ENCODE results near the gene PACRG. TPM values are rescaled to one million over a fixed set of nuclear protein-coding genes. Genes with fewer than 3 reads are reported as not detected.
A peak's percentile ranks its signal among the peaks of the same experiment; 100 is the strongest.

PACRG gene
- polyA plus RNA-seq, 1 of the 3 experiments (the other 2 are of a cell fraction), result 0.56 TPM

GRCh38 chr6:163165922-163166321 lies 438.1 kb downstream of the PACRG start:
- Histone ChIP-seq H3K79me2 (ENCODE audit: insufficient read depth) (no peaks in the 10 kb centered on the region), H3F3A (replicated peaks; ENCODE audit: insufficient read depth) (no peaks in the 10 kb centered on the region), H3K9me3 (no peaks in the 10 kb centered on the region), H3K9ac (no peak overlapping the region), H3K9me2 (no peaks in the 10 kb centered on the region), H2AFZ (ENCODE audit: low read depth) (no peak overlapping the region), H3K27me3 (ENCODE audit: insufficient read depth) (no peaks in the 10 kb centered on the region), H3K4me1 (ENCODE audit: control insufficient read depth in 1 of 2, insufficient read depth in 2 of 2, low read depth in 1 of 2, low read length in 1 of 2) (peaks cover 0 to 13% of the 10 kb centered on the region in 2 experiments; a peak in 2 of 4 replicates), H4K20me1 (ENCODE audit: insufficient read depth) (no peaks in the 10 kb centered on the region), H3K4me2 (no peak overlapping the region), H3K4me3 (ENCODE audit: low read depth in 2 of 2, low read length in 1 of 2) (no peak overlapping the region), H3K27ac (ENCODE audit: low read depth in 2 of 2, low read length in 1 of 2) (peak overlapping the region in 1 of 2 experiments; percentile 89; a peak in 2 of 4 replicates), H3K36me3 (replicated peaks in 1 of 2; ENCODE audit: control insufficient read depth in 1 of 2, insufficient read depth in 2 of 2, low read length in 1 of 2) (no peaks in the 10 kb centered on the region)
- ChIA-PET POLR2A (no interaction called here), CTCF (interaction anchor here (1.1 to 2.0 kb wide), 2 partner anchors 9 to 14 kb away, joined by 3 to 8 read pairs; no protein-coding TSS in a partner anchor)
- TF ChIP-seq FOXJ3 (CRISPR knock-in tag; IDR thresholded peaks at IDR 0.05), result peak; percentile 77; the same call in 1 of the 2 replicates
- TF ChIP-seq MEF2A (IDR thresholded peaks at IDR 0.05; ENCODE audit: borderline replicate concordance, low read depth), result no peak
- TF ChIP-seq CHD2 (IDR thresholded peaks at IDR 0.05; ENCODE audit: low read length, partially characterized antibody), result peak; percentile 51
- TF ChIP-seq EP300 (IDR thresholded peaks at IDR 0.05; ENCODE audit: borderline replicate concordance in 1 of 2, low read depth in 1 of 2, low read length in 1 of 2), result peak in 1 of 2 experiments; percentile 79; a peak in 2 of 4 replicates
- TF ChIP-seq MXI1 (IDR thresholded peaks at IDR 0.05; ENCODE audit: low read depth, low read length), result peak; percentile 79; the same call in 1 of the 2 replicates
- TF ChIP-seq GATA2 (CRISPR knock-in tag; IDR thresholded peaks at IDR 0.05), result peak; percentile 72
- no peak for TF ChIP-seq MAX (IDR thresholded peaks at IDR 0.05; ENCODE audit: low read depth)
- TF ChIP-seq RAD21 (IDR thresholded peaks at IDR 0.05; ENCODE audit: low read length), result peak; percentile 40
- no peak for TF ChIP-seq JUND (IDR thresholded peaks at IDR 0.05)
- peak; percentile 25; the same call in 1 of the 2 replicates for TF ChIP-seq RCOR1 (IDR thresholded peaks at IDR 0.05; ENCODE audit: low read length)
- no peak for TF ChIP-seq FOXM1 (IDR thresholded peaks at IDR 0.05; ENCODE audit: low read depth)
- TF ChIP-seq ELF1 (IDR thresholded peaks at IDR 0.05), result no peak
- WGBS (ENCODE audit: low lambda C conversion rate), result 34% methylated on average over 14 of the region's 14 CpGs
- peak; percentile 84 for DNase-seq

DNA sequence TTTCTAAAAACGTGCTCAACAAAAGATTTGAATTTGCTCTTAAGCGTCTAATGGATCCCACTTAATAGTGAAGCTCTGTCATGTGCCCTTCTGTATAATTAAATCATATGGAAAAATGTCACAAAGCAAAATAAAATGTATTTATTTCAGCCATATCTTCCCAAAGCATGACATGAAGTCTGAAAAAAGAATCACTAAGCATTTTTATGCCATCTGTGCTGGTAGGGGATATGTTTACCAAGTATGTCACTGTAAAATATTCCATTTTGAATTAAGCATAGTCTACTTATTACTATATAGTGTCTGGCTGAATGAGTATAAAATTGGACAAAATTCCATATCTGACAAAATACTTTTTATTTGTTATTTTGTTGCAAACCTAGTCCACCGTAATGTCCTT lies 438.7 kb downstream of the PACRG start:
- Histone ChIP-seq H3F3A (replicated peaks; ENCODE audit: insufficient read depth) (no peaks in the 10 kb centered on the region), H4K20me1 (ENCODE audit: insufficient read depth) (no peaks in the 10 kb centered on the region), H3K4me2 (no peak overlapping the region), H3K27me3 (ENCODE audit: insufficient read depth) (no peaks in the 10 kb centered on the region), H3K4me1 (ENCODE audit: control insufficient read depth in 1 of 2, insufficient read depth in 2 of 2, low read depth in 1 of 2, low read length in 1 of 2) (peaks cover 0 to 13% of the 10 kb centered on the region in 2 experiments; a peak in 2 of 4 replicates), H3K9ac (no peak overlapping the region), H3K9me3 (no peaks in the 10 kb centered on the region), H2AFZ (ENCODE audit: low read depth) (no peak overlapping the region), H3K9me2 (no peaks in the 10 kb centered on the region), H3K4me3 (ENCODE audit: low read depth in 2 of 2, low read length in 1 of 2) (no peak overlapping the region), H3K36me3 (replicated peaks in 1 of 2; ENCODE audit: control insufficient read depth in 1 of 2, insufficient read depth in 2 of 2, low read length in 1 of 2) (no peaks in the 10 kb centered on the region), H3K79me2 (ENCODE audit: insufficient read depth) (no peaks in the 10 kb centered on the region), H3K27ac (ENCODE audit: low read depth in 2 of 2, low read length in 1 of 2) (peak overlapping the region in 1 of 2 experiments; percentile 89; a peak in 2 of 4 replicates)
- no peak for DNase-seq
- no peak for TF ChIP-seq TCF12 (IDR thresholded peaks at IDR 0.05)
- no peak for TF ChIP-seq RCOR1 (IDR thresholded peaks at IDR 0.05; ENCODE audit: low read length)
- TF ChIP-seq PBX3 (IDR thresholded peaks at IDR 0.05), result no peak
- TF ChIP-seq, protein P1, sequence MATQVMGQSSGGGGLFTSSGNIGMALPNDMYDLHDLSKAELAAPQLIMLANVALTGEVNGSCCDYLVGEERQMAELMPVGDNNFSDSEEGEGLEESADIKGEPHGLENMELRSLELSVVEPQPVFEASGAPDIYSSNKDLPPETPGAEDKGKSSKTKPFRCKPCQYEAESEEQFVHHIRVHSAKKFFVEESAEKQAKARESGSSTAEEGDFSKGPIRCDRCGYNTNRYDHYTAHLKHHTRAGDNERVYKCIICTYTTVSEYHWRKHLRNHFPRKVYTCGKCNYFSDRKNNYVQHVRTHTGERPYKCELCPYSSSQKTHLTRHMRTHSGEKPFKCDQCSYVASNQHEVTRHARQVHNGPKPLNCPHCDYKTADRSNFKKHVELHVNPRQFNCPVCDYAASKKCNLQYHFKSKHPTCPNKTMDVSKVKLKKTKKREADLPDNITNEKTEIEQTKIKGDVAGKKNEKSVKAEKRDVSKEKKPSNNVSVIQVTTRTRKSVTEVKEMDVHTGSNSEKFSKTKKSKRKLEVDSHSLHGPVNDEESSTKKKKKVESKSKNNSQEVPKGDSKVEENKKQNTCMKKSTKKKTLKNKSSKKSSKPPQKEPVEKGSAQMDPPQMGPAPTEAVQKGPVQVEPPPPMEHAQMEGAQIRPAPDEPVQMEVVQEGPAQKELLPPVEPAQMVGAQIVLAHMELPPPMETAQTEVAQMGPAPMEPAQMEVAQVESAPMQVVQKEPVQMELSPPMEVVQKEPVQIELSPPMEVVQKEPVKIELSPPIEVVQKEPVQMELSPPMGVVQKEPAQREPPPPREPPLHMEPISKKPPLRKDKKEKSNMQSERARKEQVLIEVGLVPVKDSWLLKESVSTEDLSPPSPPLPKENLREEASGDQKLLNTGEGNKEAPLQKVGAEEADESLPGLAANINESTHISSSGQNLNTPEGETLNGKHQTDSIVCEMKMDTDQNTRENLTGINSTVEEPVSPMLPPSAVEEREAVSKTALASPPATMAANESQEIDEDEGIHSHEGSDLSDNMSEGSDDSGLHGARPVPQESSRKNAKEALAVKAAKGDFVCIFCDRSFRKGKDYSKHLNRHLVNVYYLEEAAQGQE (IDR thresholded peaks at IDR 0.05; ENCODE audit: low read depth, low read length), result no peak
- no peak for TF ChIP-seq NFIC (IDR thresholded peaks at IDR 0.05; ENCODE audit: borderline replicate concordance)
- no peak for TF ChIP-seq RXRA (IDR thresholded peaks at IDR 0.05; ENCODE audit: borderline replicate concordance, low read depth)
- TF ChIP-seq POLR2AphosphoS5 (IDR thresholded peaks at IDR 0.05; ENCODE audit: low read depth, low read length), result no peak
- TF ChIP-seq, protein P2, sequence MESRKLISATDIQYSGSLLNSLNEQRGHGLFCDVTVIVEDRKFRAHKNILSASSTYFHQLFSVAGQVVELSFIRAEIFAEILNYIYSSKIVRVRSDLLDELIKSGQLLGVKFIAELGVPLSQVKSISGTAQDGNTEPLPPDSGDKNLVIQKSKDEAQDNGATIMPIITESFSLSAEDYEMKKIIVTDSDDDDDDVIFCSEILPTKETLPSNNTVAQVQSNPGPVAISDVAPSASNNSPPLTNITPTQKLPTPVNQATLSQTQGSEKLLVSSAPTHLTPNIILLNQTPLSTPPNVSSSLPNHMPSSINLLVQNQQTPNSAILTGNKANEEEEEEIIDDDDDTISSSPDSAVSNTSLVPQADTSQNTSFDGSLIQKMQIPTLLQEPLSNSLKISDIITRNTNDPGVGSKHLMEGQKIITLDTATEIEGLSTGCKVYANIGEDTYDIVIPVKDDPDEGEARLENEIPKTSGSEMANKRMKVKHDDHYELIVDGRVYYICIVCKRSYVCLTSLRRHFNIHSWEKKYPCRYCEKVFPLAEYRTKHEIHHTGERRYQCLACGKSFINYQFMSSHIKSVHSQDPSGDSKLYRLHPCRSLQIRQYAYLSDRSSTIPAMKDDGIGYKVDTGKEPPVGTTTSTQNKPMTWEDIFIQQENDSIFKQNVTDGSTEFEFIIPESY (IDR thresholded peaks at IDR 0.05; ENCODE audit: borderline replicate concordance, low read depth), result no peak
- no peak for TF ChIP-seq ELF1 (IDR thresholded peaks at IDR 0.05)
- no peak for TF ChIP-seq GABPA (IDR thresholded peaks at IDR 0.05; ENCODE audit: low read depth)
- 71% methylated on average over 3 of the region's 3 CpGs for WGBS (ENCODE audit: low lambda C conversion rate)
- ChIA-PET POLR2A (no interaction called here), CTCF (interaction anchor here (2.0 kb wide), 1 partner anchor 8 kb away, joined by 8 read pairs; no protein-coding TSS in a partner anchor)
